ENCODE data around the gene DHX57. TPM values are rescaled to one million over a fixed set of nuclear protein-coding genes. Genes with fewer than 3 reads are reported as not detected.
A peak's percentile ranks its signal among the peaks of the same experiment; 100 is the strongest.

Gene DHX57
- total and polyA plus RNA-seq, 2 donors (not counting 3 experiments of a cell fraction or from before 2014, with no cell fraction given): 8.7 to 28.2 TPM

- ChIA-PET POLR2A (no interaction called here), CTCF (no interaction called here)
- H3K4me2 ChIP-seq (ENCODE audit: insufficient read depth, low read length): no peak overlapping the region
- intact Hi-C loops (cut with micrococcal nuclease) (no loop called here), dilution Hi-C loops (cut with MboI; ENCODE audit: extremely low pct_ligation_motif_present, low sequenced_read_pairs) (no loop called here)
- no TSS peak for BruUV-seq (replicated peaks)
- H3K9me3 ChIP-seq (replicated peaks; ENCODE audit: control insufficient read depth, insufficient read depth, low read length): no peaks in the 10 kb centered on the region
- H3K4me3 ChIP-seq (replicated peaks in 1 of 3; ENCODE audit: insufficient read depth in 1 of 3, low read depth in 1 of 3, low read length in 3 of 3): no peak overlapping the region
- no peaks in the 10 kb centered on the region for H3K9me1 ChIP-seq (replicated peaks; ENCODE audit: control insufficient read depth, extremely low read depth, insufficient read depth, low read length)
- FAIRE-seq (no peak), DNase-seq (ENCODE audit: low read depth, low spot score) (no peak)
- no peaks in the 10 kb centered on the region for H4K20me1 ChIP-seq (replicated peaks; ENCODE audit: control insufficient read depth, extremely low read depth, insufficient read depth, low read length)
- no peaks in the 10 kb centered on the region for H3K4me1 ChIP-seq (ENCODE audit: control insufficient read depth, extremely low read depth, insufficient read depth, low read length)
- TF ChIP-seq, protein P1, sequence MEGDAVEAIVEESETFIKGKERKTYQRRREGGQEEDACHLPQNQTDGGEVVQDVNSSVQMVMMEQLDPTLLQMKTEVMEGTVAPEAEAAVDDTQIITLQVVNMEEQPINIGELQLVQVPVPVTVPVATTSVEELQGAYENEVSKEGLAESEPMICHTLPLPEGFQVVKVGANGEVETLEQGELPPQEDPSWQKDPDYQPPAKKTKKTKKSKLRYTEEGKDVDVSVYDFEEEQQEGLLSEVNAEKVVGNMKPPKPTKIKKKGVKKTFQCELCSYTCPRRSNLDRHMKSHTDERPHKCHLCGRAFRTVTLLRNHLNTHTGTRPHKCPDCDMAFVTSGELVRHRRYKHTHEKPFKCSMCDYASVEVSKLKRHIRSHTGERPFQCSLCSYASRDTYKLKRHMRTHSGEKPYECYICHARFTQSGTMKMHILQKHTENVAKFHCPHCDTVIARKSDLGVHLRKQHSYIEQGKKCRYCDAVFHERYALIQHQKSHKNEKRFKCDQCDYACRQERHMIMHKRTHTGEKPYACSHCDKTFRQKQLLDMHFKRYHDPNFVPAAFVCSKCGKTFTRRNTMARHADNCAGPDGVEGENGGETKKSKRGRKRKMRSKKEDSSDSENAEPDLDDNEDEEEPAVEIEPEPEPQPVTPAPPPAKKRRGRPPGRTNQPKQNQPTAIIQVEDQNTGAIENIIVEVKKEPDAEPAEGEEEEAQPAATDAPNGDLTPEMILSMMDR (IDR thresholded peaks at IDR 0.05; ENCODE audit: extremely low read depth in 1 of 2, insufficient read depth in 1 of 2, low read depth in 1 of 2, low read length in 2 of 2): no peak
- peak; percentile 15 for TF ChIP-seq FOS (IDR thresholded peaks at IDR 0.05; ENCODE audit: borderline replicate concordance, insufficient read depth, low read length)
- no peak overlapping the region for H2AFZ ChIP-seq (ENCODE audit: low read depth, low read length)
- H3K27me3 ChIP-seq (ENCODE audit: control insufficient read depth in 2 of 2, insufficient read depth in 2 of 2, low read length in 2 of 2): no peaks in the 10 kb centered on the region
- H3K79me2 ChIP-seq (ENCODE audit: control insufficient read depth, insufficient read depth, low read length): peaks cover 8% of the 10 kb centered on the region
- H3K27ac ChIP-seq (ENCODE audit: insufficient read depth, low read depth, low read length): no peak overlapping the region
- no peak overlapping the region for H3K9ac ChIP-seq (replicated peaks; ENCODE audit: extremely low read depth, insufficient read depth, low read length)
- H3K36me3 ChIP-seq (ENCODE audit: control insufficient read depth in 2 of 2, extremely low read depth in 1 of 2, insufficient read depth in 2 of 2, low read length in 2 of 2): peaks cover 0 to 2% of the 10 kb centered on the region in 2 experiments
These were observed 8.8 kb downstream of the DHX57 start for GRCh38 chr2:38866773-38867443.

DNA sequence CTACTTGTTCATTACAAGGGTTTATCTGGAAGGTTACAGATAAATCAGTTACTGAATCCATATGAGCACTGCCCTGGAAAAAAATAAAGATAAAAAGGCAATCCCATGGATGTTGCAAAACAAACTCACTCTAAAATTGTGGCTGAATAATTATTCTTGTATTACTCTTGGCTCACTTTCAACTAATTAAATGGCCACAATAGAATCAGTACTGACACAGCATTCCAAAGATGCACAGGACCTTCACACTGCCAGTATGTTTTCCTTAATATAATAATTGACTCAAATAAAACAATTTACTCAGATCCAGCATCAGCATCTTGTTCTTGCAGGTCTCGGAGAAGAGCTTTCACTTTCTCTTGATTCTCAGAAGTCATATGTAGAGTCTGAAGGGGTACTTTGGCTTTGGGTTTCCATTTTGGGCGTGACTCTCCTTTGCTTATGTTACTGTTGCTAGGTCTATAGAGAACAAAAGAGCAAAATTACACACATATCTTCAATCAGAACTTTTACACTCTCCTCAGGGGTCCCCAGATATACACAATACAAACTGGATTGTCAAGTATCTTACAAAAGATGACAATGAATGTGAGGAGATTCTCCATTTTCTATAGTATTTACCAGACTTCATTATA is 12.6 kb downstream of the DHX57 start:
- DNase-seq (ENCODE audit: low read depth, low spot score) (peak; percentile 2), FAIRE-seq (no peak)
- TF ChIP-seq MYC (IDR thresholded peaks at IDR 0.05; ENCODE audit: low read depth, low read length): no peak
- TF ChIP-seq, protein P1 (IDR thresholded peaks at IDR 0.05; ENCODE audit: extremely low read depth in 1 of 2, insufficient read depth in 1 of 2, low read depth in 1 of 2, low read length in 2 of 2): no peak
- no peak for TF ChIP-seq JUN (IDR thresholded peaks at IDR 0.05; ENCODE audit: borderline replicate concordance, insufficient read depth, insufficient read length, low read depth)
- no peak for TF ChIP-seq MAX (IDR thresholded peaks at IDR 0.05; ENCODE audit: insufficient read depth, insufficient read length)
- TF ChIP-seq GATA2 (IDR thresholded peaks at IDR 0.05; ENCODE audit: insufficient read depth, insufficient read length, low read depth, low read length): no peak
- TF ChIP-seq POLR2AphosphoS5 (IDR thresholded peaks at IDR 0.05; ENCODE audit: insufficient read depth, low read depth, low read length): no peak
- TF ChIP-seq POLR2A (IDR thresholded peaks at IDR 0.05; ENCODE audit: low read depth, low read length): no peak
- TF ChIP-seq FOS (IDR thresholded peaks at IDR 0.05; ENCODE audit: borderline replicate concordance, insufficient read depth, low read length): no peak
- TF ChIP-seq EZH2 (IDR thresholded peaks at IDR 0.05; ENCODE audit: borderline replicate concordance, low read depth, low read length, severe bottlenecking): no peak

More for the DNA sequence above, 12.6 kb downstream of the DHX57 start:
- POLR2A ChIA-PET: no interaction called here
- H3K27me3 ChIP-seq (ENCODE audit: control insufficient read depth in 2 of 2, insufficient read depth in 2 of 2, low read length in 2 of 2): no peaks in the 10 kb centered on the region
- H3K9ac ChIP-seq (replicated peaks; ENCODE audit: extremely low read depth, insufficient read depth, low read length): no peak overlapping the region
- H3K9me3 ChIP-seq (replicated peaks; ENCODE audit: control insufficient read depth, insufficient read depth, low read length): no peaks in the 10 kb centered on the region
- intact Hi-C loops (cut with micrococcal nuclease) (no loop called here), dilution Hi-C loops (cut with MboI; ENCODE audit: extremely low pct_ligation_motif_present, low sequenced_read_pairs) (no loop called here)
- H2AFZ ChIP-seq (ENCODE audit: low read depth, low read length): no peak overlapping the region
- no peaks in the 10 kb centered on the region for H4K20me1 ChIP-seq (replicated peaks; ENCODE audit: control insufficient read depth, extremely low read depth, insufficient read depth, low read length)
- H3K27ac ChIP-seq (ENCODE audit: insufficient read depth, low read depth, low read length): no peak overlapping the region
- peaks cover 7 to 10% of the 10 kb centered on the region in 2 experiments for H3K36me3 ChIP-seq (ENCODE audit: control insufficient read depth in 2 of 2, extremely low read depth in 1 of 2, insufficient read depth in 2 of 2, low read length in 2 of 2)
- no peaks in the 10 kb centered on the region for H3K9me1 ChIP-seq (replicated peaks; ENCODE audit: control insufficient read depth, extremely low read depth, insufficient read depth, low read length)
- no TSS peak for BruUV-seq (replicated peaks)
- H3K4me1 ChIP-seq (ENCODE audit: control insufficient read depth, extremely low read depth, insufficient read depth, low read length): no peaks in the 10 kb centered on the region
- no peak overlapping the region for H3K4me3 ChIP-seq (replicated peaks in 1 of 3; ENCODE audit: insufficient read depth in 1 of 3, low read depth in 1 of 3, low read length in 3 of 3)
- no peaks in the 10 kb centered on the region for H3K79me2 ChIP-seq (ENCODE audit: control insufficient read depth, insufficient read depth, low read length)
- CTCF ChIA-PET: interaction anchor here (0.7 kb wide), 1 partner anchor 84 kb away, joined by 3 read pairs; no protein-coding TSS in a partner anchor
- H3K4me2 ChIP-seq (ENCODE audit: insufficient read depth, low read length): no peak overlapping the region
